Sigmoid colon (tissue), 7 donors: ENCODE results near the gene BRD3. TPM values are rescaled to one million over a fixed set of nuclear protein-coding genes. Genes with fewer than 3 reads are reported as not detected.

Experiments
- DNase-seq: peaks from one replicate; pipeline ENCODE4 v3.0.0-alpha.2; 2019
- H3K27ac ChIP-seq, 4 donors: fragments of 200-600 bp; sonication (generic); one replicate each; pipeline ENCODE4 v1.5.1; 2016 to 2019; ENCODE audit warnings: mild to moderate bottlenecking in 1 of 4
- H3K27me3 ChIP-seq, 3 donors: fragments of 200-600 bp; sonication (generic); one replicate each; pipeline ENCODE4 v1.5.1; 2019; ENCODE audit warnings: mild to moderate bottlenecking in 1 of 3
- H3K36me3 ChIP-seq, 4 donors: fragments of 200-600 bp; sonication (generic); one replicate each; pipeline ENCODE4 v1.5.1; 2016 to 2019
- H3K4me1 ChIP-seq, 4 donors: fragments of 200-600 bp; sonication (generic); one replicate each; pipeline ENCODE4 v1.5.1; 2017 to 2019
- H3K4me3 ChIP-seq, 4 donors: fragments of 200-600 bp; sonication (generic); one replicate each; pipeline ENCODE4 v1.5.1; 2017 to 2019; ENCODE audit warnings: mild to moderate bottlenecking in 2 of 4, moderate library complexity in 1 of 4
- H3K9me3 ChIP-seq, 4 donors: fragments of 200-600 bp in 3 of 4; sonication (generic) in 3 of 4; one replicate each; pipeline versions ENCODE4 v1.5.1 to v1.6.1; 2013 to 2019
- CTCF ChIP-seq, 4 experiments: fragments of 450-650 bp in 3 of 4; fragments of 200-600 bp in 1 of 4; IDR thresholded peaks; one replicate each; pipeline ENCODE4 v1.5.1; 2016 to 2019; ENCODE audit warnings: antibody characterized with exemption in 4 of 4, mild to moderate bottlenecking in 3 of 4, moderate library complexity in 2 of 4
- EP300 ChIP-seq, 4 donors: sonication (generic); formaldehyde crosslinking; IDR thresholded peaks; one replicate each; pipeline ENCODE4 v1.6.1; 2017; ENCODE audit warnings: antibody characterized with exemption in 4 of 4
- POLR2A ChIP-seq, 2 donors: fragments of 450-650 bp; IDR thresholded peaks; one replicate each; pipeline ENCODE4 v1.6.1; 2016; ENCODE audit warnings: antibody characterized with exemption in 2 of 2, mild to moderate bottlenecking in 2 of 2, moderate library complexity in 2 of 2
- POLR2AphosphoS5 ChIP-seq, 4 donors: sonication (generic); formaldehyde crosslinking; IDR thresholded peaks; one replicate each; pipeline ENCODE4 v1.6.1; 2017; ENCODE audit warnings: antibody characterized with exemption in 4 of 4
- WGBS, 2 donors: extraction: QIAGEN DNeasy Blood & Tissue Kit; methylation state at CpG; one replicate each; pipeline ENCODE4 v1.1.7; 2013; 5-methylcytosine and 5-hydroxymethylcytosine counted together
- intact Hi-C: fragments of 100-400 bp; cut with DNase I; formaldehyde crosslinking; loops from one replicate; pipeline ENCODE4 v1.15.1; 2023
- polyA plus RNA-seq, 3 donors: library from polyadenylated mRNA; stranded (reverse); fragments of 200-250 nt; gene quantifications; one replicate each; pipeline ENCODE4 v1.2.3, GENCODE V29; 2013
- total RNA-seq, 4 donors: library from RNA; depleted of rRNA; stranded (reverse); fragments of >200 nt; gene quantifications; one replicate each; pipeline ENCODE4 v1.1.0, GENCODE V29; 2016
- donor health status: healthy with polysubstance abuse.
- donor health status: Bipolar disorder and iron deficiency.
- donor health status: healthy.

BRD3 gene
- total and polyA plus RNA-seq, 7 donors = 4.4 to 34.5 (median 21.8) TPM

GRCh38 chr9:134056483-134057306, 11.1 kb downstream of the BRD3 start:
- H3K27me3 ChIP-seq = no peaks in the 10 kb centered on the region
- peaks cover 0 to 71% (median 68%) of the 10 kb centered on the region in 4 donors for H3K4me1 ChIP-seq
- H3K27ac ChIP-seq = peak overlapping the region; percentile 46 to 63 (median 60)
- no peak overlapping the region for H3K4me3 ChIP-seq
- H3K36me3 ChIP-seq = peaks cover 7 to 20% (median 13%) of the 10 kb centered on the region in 4 donors
- no peaks in the 10 kb centered on the region for H3K9me3 ChIP-seq
- TF ChIP-seq POLR2AphosphoS5 (IDR thresholded peaks at IDR 0.05) (no peak), EP300 (IDR thresholded peaks at IDR 0.05) (no peak), CTCF (IDR thresholded peaks at IDR 0.05) (no peak), POLR2A (IDR thresholded peaks at IDR 0.05) (no peak)
- peak; percentile 68 for DNase-seq
- 48 to 84% methylated on average over 23 of the region's 23 CpGs for WGBS, 2 donors
- intact Hi-C loops = no loop called here

GRCh38 chr9:134055981-134056461, 11.8 kb downstream of the BRD3 start:
- peak overlapping the region in 1 of 4 donors; percentile 5 for H3K4me3 ChIP-seq

GRCh38 chr9:134054891-134055811, 12.7 kb downstream of the BRD3 start:
- H3K36me3 ChIP-seq = peaks cover 15 to 35% (median 27%) of the 10 kb centered on the region in 4 donors
- H3K4me1 ChIP-seq = peaks cover 0 to 58% (median 54%) of the 10 kb centered on the region in 4 donors
- peak overlapping the region; percentile 23 to 63 (median 54) for H3K27ac ChIP-seq
- WGBS, 2 donors = 89% methylated on average over 28 of the region's 28 CpGs
- H3K4me3 ChIP-seq = peak overlapping the region in 1 of 4 donors; percentile 5
- intact Hi-C loops = no loop called here
- DNase-seq = peak; percentile 61
- TF ChIP-seq POLR2AphosphoS5 (IDR thresholded peaks at IDR 0.05) (no peak), POLR2A (IDR thresholded peaks at IDR 0.05) (no peak), EP300 (IDR thresholded peaks at IDR 0.05) (no peak), CTCF (IDR thresholded peaks at IDR 0.05) (no peak)
- no peaks in the 10 kb centered on the region for H3K9me3 ChIP-seq
- no peaks in the 10 kb centered on the region for H3K27me3 ChIP-seq

More at GRCh38 chr9:134055981-134056461, 11.8 kb downstream of the BRD3 start:
- H3K27ac ChIP-seq = peak overlapping the region; percentile 47 to 63 (median 60)
- TF ChIP-seq POLR2AphosphoS5 (IDR thresholded peaks at IDR 0.05) (peak in 2 of 4 donors; percentile 37 to 49), POLR2A (IDR thresholded peaks at IDR 0.05) (no peak)
- intact Hi-C loops = no loop called here
- WGBS, 2 donors = 10 to 47% methylated on average over 13 of the region's 13 CpGs
- no peaks in the 10 kb centered on the region for H3K9me3 ChIP-seq
- H3K4me1 ChIP-seq = peaks cover 0 to 64% (median 62%) of the 10 kb centered on the region in 4 donors
- peak; percentile 94 for DNase-seq
- no peaks in the 10 kb centered on the region for H3K27me3 ChIP-seq
- H3K36me3 ChIP-seq = peaks cover 7 to 27% (median 19%) of the 10 kb centered on the region in 4 donors

- Histone ChIP-seq H3K27ac (no peak overlapping the region), H3K9me3 (no peaks in the 10 kb centered on the region), H3K4me1 (peaks cover 0 to 54% (median 48%) of the 10 kb centered on the region in 4 donors), H3K4me3 (no peak overlapping the region), H3K27me3 (no peaks in the 10 kb centered on the region), H3K36me3 (peaks cover 16 to 45% (median 34%) of the 10 kb centered on the region in 4 donors)
- TF ChIP-seq EP300 (IDR thresholded peaks at IDR 0.05) (no peak), CTCF (IDR thresholded peaks at IDR 0.05) (no peak), POLR2A (IDR thresholded peaks at IDR 0.05) (no peak), POLR2AphosphoS5 (IDR thresholded peaks at IDR 0.05) (no peak)
- DNase-seq = peak; percentile 63
- WGBS, 2 donors = 91 to 92% methylated on average over 44 of the region's 44 CpGs
- intact Hi-C loops = no loop called here
Measured at GRCh38 chr9:134053941-134054761, 13.7 kb downstream of the BRD3 start.
